ENCODE data around the gene SCNN1B.

DNA sequence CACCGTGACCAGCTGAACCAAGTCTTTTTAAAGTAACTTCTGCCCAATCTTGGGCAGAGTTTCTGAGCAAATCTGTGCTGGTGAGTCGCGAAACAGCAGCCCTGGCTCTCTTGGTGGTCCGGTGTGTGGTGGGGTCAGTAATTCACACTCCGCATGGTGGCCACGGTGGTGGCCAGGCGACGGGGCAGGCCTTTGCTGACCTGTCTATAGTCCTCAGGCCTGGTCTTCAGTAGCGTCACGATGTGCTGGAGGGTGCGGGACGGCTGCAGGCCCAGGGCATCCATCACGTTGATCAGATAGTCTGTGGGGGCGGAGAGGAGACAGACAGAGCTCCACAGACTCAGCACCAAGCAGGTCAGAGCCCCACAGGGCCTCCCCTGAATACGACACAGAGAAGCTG lies 86.7 kb downstream of the SCNN1B start:
- TF ChIP-seq, protein P1, sequence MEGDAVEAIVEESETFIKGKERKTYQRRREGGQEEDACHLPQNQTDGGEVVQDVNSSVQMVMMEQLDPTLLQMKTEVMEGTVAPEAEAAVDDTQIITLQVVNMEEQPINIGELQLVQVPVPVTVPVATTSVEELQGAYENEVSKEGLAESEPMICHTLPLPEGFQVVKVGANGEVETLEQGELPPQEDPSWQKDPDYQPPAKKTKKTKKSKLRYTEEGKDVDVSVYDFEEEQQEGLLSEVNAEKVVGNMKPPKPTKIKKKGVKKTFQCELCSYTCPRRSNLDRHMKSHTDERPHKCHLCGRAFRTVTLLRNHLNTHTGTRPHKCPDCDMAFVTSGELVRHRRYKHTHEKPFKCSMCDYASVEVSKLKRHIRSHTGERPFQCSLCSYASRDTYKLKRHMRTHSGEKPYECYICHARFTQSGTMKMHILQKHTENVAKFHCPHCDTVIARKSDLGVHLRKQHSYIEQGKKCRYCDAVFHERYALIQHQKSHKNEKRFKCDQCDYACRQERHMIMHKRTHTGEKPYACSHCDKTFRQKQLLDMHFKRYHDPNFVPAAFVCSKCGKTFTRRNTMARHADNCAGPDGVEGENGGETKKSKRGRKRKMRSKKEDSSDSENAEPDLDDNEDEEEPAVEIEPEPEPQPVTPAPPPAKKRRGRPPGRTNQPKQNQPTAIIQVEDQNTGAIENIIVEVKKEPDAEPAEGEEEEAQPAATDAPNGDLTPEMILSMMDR (IDR thresholded peaks at IDR 0.05), result no peak
- no peak for TF ChIP-seq POLR2AphosphoS5 (IDR thresholded peaks at IDR 0.05)

Data from breast epithelium (tissue), 3 donors.